ENCODE measurements around the gene TNFRSF18.

Gene TNFRSF18

GRCh38 chr1:1166642-1167397 lies 39.6 kb downstream of the TNFRSF18 start:
- DNase-seq (ENCODE audit: low spot score) = no peak

GRCh38 chr1:1165900-1166421 lies 40.4 kb downstream of the TNFRSF18 start:
- no peak for DNase-seq (ENCODE audit: low spot score)

- DNase-seq (ENCODE audit: low spot score) = no peak
Observed at GRCh38 chr1:1165485-1165884, 40.9 kb downstream of the TNFRSF18 start.

GRCh38 chr1:1164701-1165451 lies 41.5 kb downstream of the TNFRSF18 start:
- DNase-seq (ENCODE audit: low spot score) = peak; percentile 74

GRCh38 chr1:1164361-1164700 lies 42.1 kb downstream of the TNFRSF18 start:
- no peak for DNase-seq (ENCODE audit: low spot score)

GRCh38 chr1:1163538-1164070 lies 42.8 kb downstream of the TNFRSF18 start:
- no peak for DNase-seq (ENCODE audit: low spot score)

- DNase-seq (ENCODE audit: low spot score) = no peak
Observed at GRCh38 chr1:1162597-1163537, 43.5 kb downstream of the TNFRSF18 start.

GRCh38 chr1:1161683-1162079 lies 44.7 kb downstream of the TNFRSF18 start:
- DNase-seq (ENCODE audit: low spot score) = no peak

- DNase-seq (ENCODE audit: low spot score) = no peak
Observed at GRCh38 chr1:1161078-1161682, 45.2 kb downstream of the TNFRSF18 start.

GRCh38 chr1:1160281-1160930 lies 46.0 kb downstream of the TNFRSF18 start:
- no peak for DNase-seq (ENCODE audit: low spot score)

GRCh38 chr1:1157914-1158710 lies 48.3 kb downstream of the TNFRSF18 start:
- peak; percentile 89 for DNase-seq (ENCODE audit: low spot score)

- DNase-seq (ENCODE audit: low spot score) = peak; percentile 98
Observed at GRCh38 chr1:1157426-1157913, 48.9 kb downstream of the TNFRSF18 start.

GRCh38 chr1:1157033-1157365 lies 49.4 kb downstream of the TNFRSF18 start:
- DNase-seq (ENCODE audit: low spot score) = no peak

- no peak for DNase-seq (ENCODE audit: low spot score)
Observed at GRCh38 chr1:1156140-1157032, 50.0 kb downstream of the TNFRSF18 start.

- DNase-seq (ENCODE audit: low spot score) = no peak
Observed at GRCh38 chr1:1155258-1155657, 51.1 kb downstream of the TNFRSF18 start.

- DNase-seq (ENCODE audit: low spot score) = no peak
Observed at GRCh38 chr1:1153874-1154273, 52.5 kb downstream of the TNFRSF18 start.

All from HuH-7.5 (cell line).